HFFc6 (cell line): ENCODE measurements around the gene TMEM258. TPM values are rescaled to one million over a fixed set of nuclear protein-coding genes. Genes with fewer than 3 reads are reported as not detected.

ENCODE experiments used
- DNase-seq: peaks from one replicate; pipeline ENCODE4 v3.0.0-alpha.2; 2018
- H3K27ac Mint-ChIP-seq: 2 replicates; pipeline ENCODE4 v1.8.0; 2020; ENCODE audit warnings: mild to moderate bottlenecking, mixed read lengths
- H3K27me3 Mint-ChIP-seq: 2 replicates; pipeline ENCODE4 v1.8.0; 2021; ENCODE audit warnings: mild to moderate bottlenecking, moderate library complexity, mixed read lengths; ENCODE audit not compliant: insufficient read depth
- H3K36me3 Mint-ChIP-seq: 2 replicates; pipeline ENCODE4 v1.8.0; 2021; ENCODE audit warnings: low read depth, mixed read lengths
- H3K4me1 Mint-ChIP-seq: 2 replicates; pipeline ENCODE4 v1.8.0; 2020; ENCODE audit warnings: low read depth, mixed read lengths
- H3K4me3 Mint-ChIP-seq: 2 replicates; pipeline ENCODE4 v1.8.0; 2020; ENCODE audit warnings: mild to moderate bottlenecking, moderate library complexity, mixed read lengths
- H3K9me3 Mint-ChIP-seq: 2 replicates; pipeline ENCODE4 v1.8.0; 2020; ENCODE audit warnings: mild to moderate bottlenecking, mixed read lengths
- total RNA-seq, 6 experiments: library from RNA; stranded (reverse); fragmentation: NEBNext Ultra II Directional; extraction: Animal tissue kit (Norgen Biotek cat#: 25700); gene quantifications; 2 replicates in 1 of 6; 3 replicates in 5 of 6; pipeline ENCODE4 v1.2.3, GENCODE V29; 2021
- TF ChIP-seq, protein P1 (sequence below): fragments of 200-600 bp; sonication (generic); IDR thresholded peaks from 2 replicates; pipeline ENCODE4 v1.5.0; 2021; ENCODE audit warnings: antibody characterized with exemption, mild to moderate bottlenecking

The TMEM258 gene
- total RNA-seq, 6 experiments from 2014 or later, result 134 to 173 (median 145) TPM

DNA sequence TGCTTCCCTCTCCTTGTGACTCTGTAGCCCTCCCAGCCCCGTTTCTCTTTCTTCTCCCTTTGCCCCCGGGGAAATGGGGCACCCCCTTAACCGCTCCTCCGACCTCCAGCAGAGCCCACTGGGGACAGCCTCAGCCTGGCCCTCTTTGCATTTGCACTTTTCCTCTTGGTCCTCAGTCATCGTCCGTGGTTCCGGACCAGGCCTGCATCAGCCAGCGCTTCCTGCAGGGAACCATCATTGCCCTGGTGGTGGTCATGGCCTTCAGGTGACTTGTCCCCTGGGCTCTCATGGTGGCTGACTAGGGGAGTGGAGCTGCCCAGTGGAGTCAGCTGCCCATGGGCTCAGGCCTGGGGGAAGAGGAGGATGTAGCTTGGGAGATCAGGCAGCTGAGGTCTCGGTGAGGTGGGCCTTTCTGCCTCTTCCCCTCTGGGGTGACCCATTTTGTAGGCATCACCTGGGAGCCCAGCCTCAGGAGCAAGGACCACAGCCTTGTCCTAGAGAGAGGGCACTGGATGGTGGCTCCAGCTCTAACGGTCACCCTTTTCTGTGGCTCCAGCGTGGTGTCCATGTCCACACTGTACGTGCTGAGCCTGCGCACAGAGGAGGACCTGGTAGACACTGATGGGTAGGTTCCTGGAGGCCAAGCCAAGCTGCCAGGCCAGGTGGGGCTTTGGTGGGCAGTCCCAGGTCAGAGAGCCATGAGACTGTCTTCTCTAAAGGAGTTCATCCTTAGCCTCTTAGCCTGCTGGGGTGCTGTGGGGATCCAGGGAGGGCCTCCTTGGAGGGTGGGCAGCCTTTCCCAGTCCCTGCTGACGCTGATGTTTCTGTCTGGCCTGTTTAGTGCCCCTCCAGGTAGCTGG is 12.5 kb downstream of the TMEM258 start:
- Mint-ChIP-seq H3K27ac (no peak overlapping the region), H3K36me3 (no peaks in the 10 kb centered on the region), H3K4me3 (no peak overlapping the region), H3K27me3 (peaks cover 13% of the 10 kb centered on the region), H3K4me1 (peaks cover 8% of the 10 kb centered on the region), H3K9me3 (no peaks in the 10 kb centered on the region)
- TF ChIP-seq, protein P1, sequence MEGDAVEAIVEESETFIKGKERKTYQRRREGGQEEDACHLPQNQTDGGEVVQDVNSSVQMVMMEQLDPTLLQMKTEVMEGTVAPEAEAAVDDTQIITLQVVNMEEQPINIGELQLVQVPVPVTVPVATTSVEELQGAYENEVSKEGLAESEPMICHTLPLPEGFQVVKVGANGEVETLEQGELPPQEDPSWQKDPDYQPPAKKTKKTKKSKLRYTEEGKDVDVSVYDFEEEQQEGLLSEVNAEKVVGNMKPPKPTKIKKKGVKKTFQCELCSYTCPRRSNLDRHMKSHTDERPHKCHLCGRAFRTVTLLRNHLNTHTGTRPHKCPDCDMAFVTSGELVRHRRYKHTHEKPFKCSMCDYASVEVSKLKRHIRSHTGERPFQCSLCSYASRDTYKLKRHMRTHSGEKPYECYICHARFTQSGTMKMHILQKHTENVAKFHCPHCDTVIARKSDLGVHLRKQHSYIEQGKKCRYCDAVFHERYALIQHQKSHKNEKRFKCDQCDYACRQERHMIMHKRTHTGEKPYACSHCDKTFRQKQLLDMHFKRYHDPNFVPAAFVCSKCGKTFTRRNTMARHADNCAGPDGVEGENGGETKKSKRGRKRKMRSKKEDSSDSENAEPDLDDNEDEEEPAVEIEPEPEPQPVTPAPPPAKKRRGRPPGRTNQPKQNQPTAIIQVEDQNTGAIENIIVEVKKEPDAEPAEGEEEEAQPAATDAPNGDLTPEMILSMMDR, result no peak
- DNase-seq, result no peak

DNA sequence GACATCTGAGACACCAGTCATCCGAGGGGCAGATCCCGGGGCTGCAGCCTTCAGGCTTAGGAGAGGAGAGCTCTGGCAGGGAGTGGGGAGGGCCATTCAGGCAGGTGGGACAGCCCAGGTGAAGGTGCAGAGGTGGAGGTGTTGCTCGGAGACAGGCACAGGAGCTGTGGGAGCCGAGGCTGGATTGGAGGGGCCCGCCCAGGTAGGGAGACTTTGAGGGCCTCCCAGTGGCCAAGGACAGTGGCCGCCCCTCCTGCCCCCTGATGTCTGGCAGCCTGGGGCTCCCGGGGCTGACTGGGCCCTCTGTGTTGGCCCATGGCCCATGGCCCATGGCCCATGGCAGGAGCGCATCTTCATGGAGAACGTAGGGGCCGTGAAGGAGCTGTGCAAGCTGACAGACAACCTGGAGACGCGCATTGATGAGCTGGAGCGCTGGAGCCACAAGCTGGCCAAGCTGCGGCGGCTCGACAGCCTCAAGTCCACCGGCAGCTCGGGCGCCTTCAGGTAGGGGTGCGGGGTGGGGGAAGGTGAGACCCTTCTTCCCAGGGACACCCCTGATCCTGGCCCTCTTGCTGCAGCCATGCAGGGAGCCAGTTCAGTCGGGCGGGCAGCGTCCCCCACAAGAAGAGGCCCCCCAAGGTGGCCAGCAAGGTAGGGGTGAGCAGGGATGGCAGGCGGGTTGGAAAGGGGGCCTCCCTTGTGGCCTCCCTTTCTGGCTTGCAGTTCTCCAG is 13.3 kb downstream of the TMEM258 start:
- Mint-ChIP-seq H3K4me1 (peaks cover 5% of the 10 kb centered on the region), H3K36me3 (no peaks in the 10 kb centered on the region), H3K27me3 (peaks cover 16% of the 10 kb centered on the region), H3K4me3 (no peak overlapping the region), H3K9me3 (no peaks in the 10 kb centered on the region), H3K27ac (no peak overlapping the region)
- TF ChIP-seq, protein P1, result no peak
- DNase-seq, result no peak

- Mint-ChIP-seq H3K27ac (no peak overlapping the region), H3K4me3 (no peak overlapping the region), H3K9me3 (no peaks in the 10 kb centered on the region), H3K4me1 (no peaks in the 10 kb centered on the region), H3K27me3 (peaks cover 16% of the 10 kb centered on the region), H3K36me3 (no peaks in the 10 kb centered on the region)
- no peak for DNase-seq
- TF ChIP-seq, protein P1, result no peak
Measured at GRCh38 chr11:61778357-61778886, 14.0 kb downstream of the TMEM258 start.

DNA sequence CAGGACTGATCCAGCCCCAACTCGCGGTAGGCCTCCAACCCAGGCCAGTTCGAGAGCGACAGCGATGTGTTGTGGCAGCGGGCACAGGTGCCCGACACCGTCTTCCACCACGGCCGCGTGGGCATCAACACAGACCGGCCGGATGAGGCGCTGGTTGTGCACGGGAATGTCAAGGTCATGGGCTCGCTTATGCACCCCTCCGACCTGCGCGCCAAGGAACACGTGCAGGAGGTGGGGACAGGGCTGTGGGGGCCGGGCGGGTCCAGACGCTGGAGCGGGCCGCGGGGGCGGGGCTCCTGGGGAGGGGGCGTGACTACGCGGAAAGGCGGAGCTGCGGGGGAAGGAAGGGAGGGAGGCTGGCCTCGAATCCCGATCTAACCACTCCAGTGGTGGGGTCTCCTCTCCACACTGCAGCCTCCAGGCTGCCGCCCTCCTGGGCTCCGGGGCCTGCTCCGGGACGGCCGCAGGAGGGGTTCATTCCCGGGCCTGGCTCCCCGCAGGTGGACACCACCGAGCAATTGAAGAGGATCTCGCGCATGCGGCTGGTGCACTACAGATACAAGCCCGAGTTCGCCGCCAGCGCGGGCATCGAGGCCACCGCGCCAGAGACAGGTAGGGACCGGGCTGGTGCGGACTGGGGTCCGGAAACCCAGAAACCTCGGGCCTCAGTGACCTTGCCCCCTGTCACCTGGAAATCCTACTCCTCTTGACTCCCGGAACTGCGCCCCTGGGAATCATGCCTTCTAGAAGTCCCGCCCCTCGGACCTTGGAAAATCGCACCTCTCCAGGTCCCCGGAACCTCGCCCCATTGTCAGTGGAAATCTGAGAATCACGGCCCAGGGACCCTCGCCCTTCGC is 14.9 kb downstream of the TMEM258 start:
- no peak overlapping the region for H3K27ac Mint-ChIP-seq
- peaks cover 19% of the 10 kb centered on the region for H3K27me3 Mint-ChIP-seq
- TF ChIP-seq, protein P1, result no peak
- H3K4me1 Mint-ChIP-seq, result no peaks in the 10 kb centered on the region
- no peaks in the 10 kb centered on the region for H3K36me3 Mint-ChIP-seq
- no peaks in the 10 kb centered on the region for H3K9me3 Mint-ChIP-seq
- no peak for DNase-seq
- H3K4me3 Mint-ChIP-seq, result no peak overlapping the region

DNA sequence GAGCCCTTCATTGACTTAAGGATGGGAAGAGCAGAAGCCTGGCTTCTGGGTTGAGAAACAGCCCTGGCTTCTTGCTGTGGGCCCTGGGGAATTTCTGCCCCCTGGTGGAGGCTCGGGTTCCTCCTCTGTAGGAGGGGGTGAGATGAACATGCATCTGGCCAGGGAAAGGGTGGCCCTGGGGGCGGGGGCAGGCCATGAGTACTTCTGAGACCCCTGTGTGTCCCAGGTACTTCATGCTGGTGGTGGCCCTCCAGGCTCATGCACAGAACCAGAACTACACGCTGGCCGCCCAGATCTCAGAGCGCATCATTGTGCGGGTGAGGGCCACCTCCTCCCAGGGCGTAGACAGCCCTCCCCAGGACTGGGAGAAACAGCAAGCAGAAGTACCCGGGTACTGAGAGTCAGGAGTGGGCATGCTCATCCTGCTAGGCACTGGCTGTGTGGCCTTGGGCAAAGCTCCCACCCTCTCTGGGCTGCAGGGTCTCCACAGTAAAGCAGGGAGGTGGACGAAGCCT is 15.8 kb downstream of the TMEM258 start:
- peak; percentile 54 for DNase-seq
- Mint-ChIP-seq H3K27me3 (peaks cover 19% of the 10 kb centered on the region), H3K4me1 (no peaks in the 10 kb centered on the region), H3K36me3 (no peaks in the 10 kb centered on the region), H3K4me3 (no peak overlapping the region), H3K9me3 (no peaks in the 10 kb centered on the region), H3K27ac (no peak overlapping the region)
- TF ChIP-seq, protein P1, result peak; percentile 94
